NCI-H2029 treated with DMSO at 0.1 percent for 48 hours (cell line): ENCODE measurements around the gene VPS41.
"Not testable (repeated sequence)": the region's sequence is repeated elsewhere in the genome, so short reads cannot be mapped to it uniquely, and the experiment has no call there.

Source experiments
- DNase-seq: peaks from one replicate; lab custom pipeline; 2025; lab: John Stamatoyannopoulos, UW

VPS41 gene

DNA sequence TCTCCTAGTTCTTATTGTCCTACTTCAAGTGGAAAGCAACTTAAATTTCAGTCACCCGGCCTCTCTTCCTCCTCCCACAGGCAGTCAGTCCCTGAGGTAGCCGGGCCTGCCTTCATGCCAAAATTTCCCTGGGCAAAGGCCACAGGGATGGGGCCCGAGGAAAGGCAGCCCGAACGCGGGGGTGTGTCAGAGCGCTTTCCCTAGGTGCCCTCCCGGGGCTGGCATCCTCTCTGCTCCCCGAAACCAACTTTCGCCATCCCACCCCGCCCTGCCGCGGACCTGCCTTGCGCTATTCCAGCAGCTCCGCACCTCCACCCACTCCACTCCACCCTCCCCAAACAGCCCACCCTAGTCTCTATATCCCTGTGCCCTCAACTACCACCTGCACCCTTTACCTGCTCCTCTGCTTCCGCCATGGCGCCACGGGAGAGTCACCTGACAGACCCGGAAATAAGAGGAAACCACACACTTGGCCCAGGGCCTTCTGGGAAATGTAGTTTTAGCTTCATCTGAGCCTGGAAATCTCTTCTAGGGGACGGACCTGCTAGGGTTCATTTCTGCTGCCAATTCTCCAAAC, at the start of gene VPS41:
Gene VPS41 (minus strand): TSS at position 433 of the 577 bp plus-strand sequence. CDS start 17 bp downstream, at position 416.
- DNase-seq, result peak; percentile 87

DNA sequence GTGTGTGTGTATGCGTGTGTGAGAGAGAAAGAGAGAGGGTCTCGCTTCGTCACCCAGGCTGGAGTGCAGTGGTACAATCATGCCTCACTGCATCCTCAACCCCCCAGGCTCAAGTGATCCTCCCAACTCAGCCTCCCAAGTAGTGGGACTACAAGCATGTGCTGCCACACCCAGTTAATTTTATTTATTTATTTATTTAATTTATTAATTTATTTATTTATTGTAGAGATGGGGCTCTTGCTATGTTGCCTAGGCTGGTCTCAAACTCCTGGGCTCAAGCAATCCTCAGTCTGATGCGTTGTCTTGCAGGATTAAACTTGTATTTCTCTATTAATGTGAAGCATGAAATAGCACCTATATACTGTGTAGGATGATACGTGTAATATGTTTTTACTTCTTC, 46.9 kb upstream of the VPS41 start:
- no peak for DNase-seq

- DNase-seq, result no peak
These were observed 45.0 kb upstream of the VPS41 start for GRCh38 chr7:38953971-38954370.

- no peak for DNase-seq
These were observed 44.2 kb upstream of the VPS41 start for GRCh38 chr7:38953227-38953626.

GRCh38 chr7:38951213-38951612, 42.2 kb upstream of the VPS41 start:
- no peak for DNase-seq

DNA sequence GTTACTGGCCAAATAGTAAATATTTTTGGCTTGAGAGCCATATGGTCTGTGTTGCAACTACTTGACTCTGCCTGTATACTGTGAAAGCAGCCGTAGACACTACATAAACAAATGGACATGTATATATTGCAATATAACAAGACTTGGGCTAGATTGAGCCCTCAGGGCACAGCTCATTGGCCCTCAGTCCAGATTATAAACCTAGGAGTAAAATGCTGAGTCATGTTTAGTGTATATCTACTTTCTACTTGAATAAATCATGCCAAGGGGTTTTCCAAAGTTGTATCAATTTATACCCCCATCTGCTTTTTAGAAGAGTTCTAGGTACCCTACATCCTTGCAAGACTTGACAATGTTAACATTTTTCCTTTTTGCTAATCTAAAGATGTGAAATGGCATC, 41.3 kb upstream of the VPS41 start:
- DNase-seq, result no peak

- DNase-seq, result not testable (repeated sequence)
These were observed 38.5 kb upstream of the VPS41 start for GRCh38 chr7:38947541-38947940.

DNA sequence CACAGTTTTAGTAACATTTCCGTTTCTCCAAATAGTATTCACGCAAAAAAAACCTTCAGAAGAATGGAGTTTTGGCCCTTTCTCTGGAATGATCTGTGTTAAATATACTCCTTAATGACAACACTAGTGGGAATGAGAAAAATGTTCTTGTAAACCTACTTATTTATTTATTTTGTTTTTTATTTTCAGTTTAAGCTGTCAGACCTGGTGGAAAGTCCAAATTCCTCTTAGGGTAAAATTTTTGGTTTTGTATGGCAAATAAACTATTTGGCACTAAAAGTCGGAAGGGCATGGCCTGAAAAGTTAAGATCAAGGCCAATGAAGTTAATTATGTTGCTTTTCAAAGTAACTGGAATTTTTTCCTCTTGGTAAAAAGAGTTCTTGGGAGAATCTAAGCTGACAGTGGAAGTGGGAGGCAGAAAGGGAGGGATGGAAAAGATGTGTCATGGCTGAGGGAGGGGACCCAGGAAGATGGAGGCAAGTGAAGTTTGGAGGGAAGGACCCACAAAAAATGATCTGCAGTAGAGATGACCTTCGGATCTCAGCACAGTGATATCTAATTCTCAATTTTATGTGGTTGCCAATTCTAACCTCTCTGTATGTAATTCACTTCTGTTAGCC, 33.5 kb upstream of the VPS41 start:
- DNase-seq, result no peak

GRCh38 chr7:38940774-38941173, 31.8 kb upstream of the VPS41 start:
- DNase-seq, result no peak

DNA sequence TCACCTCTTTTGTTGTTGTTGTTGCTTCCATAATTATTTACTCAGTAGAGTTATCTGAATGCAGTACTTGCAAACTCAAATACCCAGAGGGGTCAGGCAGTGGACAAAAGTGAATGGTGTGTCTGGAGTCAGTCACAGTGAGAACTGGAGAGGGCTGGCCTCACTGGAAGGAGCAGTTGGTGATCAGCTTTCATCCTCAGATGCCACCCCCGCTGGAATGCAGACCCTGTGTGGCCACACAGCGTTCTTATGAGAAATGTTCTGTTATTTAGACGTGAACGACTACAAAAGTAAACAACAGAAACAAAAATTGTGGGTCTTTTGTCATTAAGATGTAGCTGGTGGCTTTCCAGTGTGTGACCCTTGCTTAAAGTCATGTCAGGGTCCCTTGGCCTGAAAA, 29.6 kb upstream of the VPS41 start:
- no peak for DNase-seq

- DNase-seq, result no peak
These were observed 29.1 kb upstream of the VPS41 start for GRCh38 chr7:38938001-38938485.

- DNase-seq, result no peak
These were observed 27.6 kb upstream of the VPS41 start for GRCh38 chr7:38936641-38937040.

GRCh38 chr7:38934536-38934935, 25.5 kb upstream of the VPS41 start:
- DNase-seq, result no peak

GRCh38 chr7:38934051-38934450, 25.1 kb upstream of the VPS41 start:
- peak; percentile 50 for DNase-seq

- peak; percentile 72 for DNase-seq
These were observed 23.6 kb upstream of the VPS41 start for GRCh38 chr7:38932509-38933168.

GRCh38 chr7:38929460-38930171, 20.6 kb upstream of the VPS41 start:
- peak; percentile 54 for DNase-seq

GRCh38 chr7:38928506-38928905, 19.5 kb upstream of the VPS41 start:
- no peak for DNase-seq

DNA sequence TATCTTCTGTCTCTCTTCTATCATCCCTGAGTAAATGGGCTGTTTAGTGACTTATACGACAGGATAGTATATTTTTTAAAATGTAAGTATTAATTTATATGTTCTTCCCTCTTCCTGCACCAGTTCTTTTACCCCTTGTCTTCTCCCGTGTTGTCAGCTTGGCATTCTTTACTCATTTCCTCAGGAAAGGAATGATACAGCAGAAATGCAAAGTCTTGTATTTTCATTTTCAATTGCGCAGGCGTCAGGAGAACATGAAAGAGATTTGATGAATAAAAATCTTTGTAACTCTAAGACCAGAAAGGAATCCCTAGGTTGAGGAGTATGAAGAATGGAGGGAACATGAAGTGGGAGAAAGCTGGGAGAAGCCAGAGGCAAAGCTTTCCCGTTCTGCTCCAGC, 18.8 kb upstream of the VPS41 start:
- no peak for DNase-seq

- no peak for DNase-seq
These were observed 11.7 kb upstream of the VPS41 start for GRCh38 chr7:38920731-38921130.

- DNase-seq, result no peak
These were observed 7.4 kb upstream of the VPS41 start for GRCh38 chr7:38916396-38916795.

DNA sequence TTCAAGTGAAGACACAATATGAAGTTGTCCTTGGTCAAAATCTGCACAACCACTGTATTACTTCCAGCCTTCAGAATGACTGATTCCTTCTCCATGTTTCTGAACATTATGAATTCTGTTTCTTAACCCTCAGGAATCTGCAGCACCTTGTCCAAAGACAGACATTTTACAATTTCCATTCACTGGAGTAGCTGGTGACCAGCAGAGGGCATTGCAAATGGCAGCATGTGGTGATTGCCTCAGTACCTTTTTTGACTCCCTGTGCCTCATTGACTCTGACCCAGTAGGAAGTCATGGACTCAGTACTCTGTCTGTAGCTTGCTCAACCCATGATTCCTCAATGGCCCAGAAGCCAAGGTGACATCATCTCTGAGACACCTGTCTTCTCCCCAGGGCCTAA, 879 bp upstream of the VPS41 start:
- no peak for DNase-seq

- no peak for DNase-seq
These were observed 1.2 kb downstream of the VPS41 start for GRCh38 chr7:38907766-38908165.

DNA sequence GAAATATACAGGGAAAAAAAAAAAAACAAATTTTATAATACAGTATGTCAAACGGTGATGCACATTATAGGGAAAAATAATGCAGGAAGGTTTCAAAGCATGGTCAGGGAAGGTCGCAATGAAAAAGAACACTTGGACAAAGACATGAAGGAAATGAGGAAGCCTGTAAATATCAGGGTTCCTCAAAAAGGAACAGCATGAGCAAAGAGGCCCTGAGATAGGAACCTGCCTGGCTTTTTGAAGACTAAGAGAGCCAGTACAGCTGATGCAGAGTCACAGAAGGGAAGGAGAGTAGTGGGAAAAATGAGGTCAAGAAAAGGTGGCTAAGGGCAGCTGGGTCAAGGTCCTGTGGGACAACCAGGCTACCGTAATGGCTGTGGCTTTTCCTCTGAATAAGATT, 1.9 kb downstream of the VPS41 start:
- DNase-seq, result no peak
